Brain microvascular endothelial cell (primary cell): ENCODE measurements around the gene KRT77.

Experiments used
- DNase-seq: peaks from one replicate; pipeline ENCODE4 v3.0.0-alpha.2; 2020
- H3K27ac ChIP-seq: fragments of 250-450 bp; sonication (Bioruptor Pico); 2 replicates; pipeline ENCODE4 v1.5.1; 2020; ENCODE audit warnings: mild to moderate bottlenecking, moderate library complexity
- H3K27me3 ChIP-seq: fragments of 250-450 bp; sonication (Bioruptor Pico); replicated peaks from 2 replicates; pipeline ENCODE4 v1.5.1; 2020; ENCODE audit warnings: mild to moderate bottlenecking
- H3K36me3 ChIP-seq: fragments of 250-450 bp; sonication (Bioruptor Pico); replicated peaks from 2 replicates; pipeline ENCODE4 v1.5.1; 2020; ENCODE audit warnings: mild to moderate bottlenecking
- H3K4me3 ChIP-seq: 2 replicates; pipeline ENCODE4 v1.5.1; 2011; ENCODE audit warnings: low read depth, mild to moderate bottlenecking, control low read depth, low read length, moderate library complexity
- CTCF ChIP-seq: IDR thresholded peaks from 2 replicates; pipeline ENCODE4 v1.5.1; 2011; ENCODE audit warnings: low read depth, mild to moderate bottlenecking, moderate library complexity, low read length, control low read depth, inconsistent platforms; ENCODE audit errors: missing control alignments
- in situ Hi-C: cut with HindIII; loops from 2 replicates; pipeline ENCODE4 v1.10.0; 2017; ENCODE audit warnings: low sequenced_read_pairs, low pct_ligation_motif_present

Gene KRT77

GRCh38 chr12:52691076-52691840 is 12.1 kb downstream of the KRT77 start:
- no peak for TF ChIP-seq CTCF
- in situ Hi-C loops, result no loop called here
- Histone ChIP-seq H3K27ac (no peak overlapping the region), H3K27me3 (peaks cover 28% of the 10 kb centered on the region), H3K4me3 (no peak overlapping the region), H3K36me3 (no peaks in the 10 kb centered on the region)
- DNase-seq, result no peak

GRCh38 chr12:52690351-52691075 is 12.8 kb downstream of the KRT77 start:
- in situ Hi-C loops, result no loop called here
- TF ChIP-seq CTCF, result no peak
- Histone ChIP-seq H3K4me3 (no peak overlapping the region), H3K27me3 (peaks cover 28% of the 10 kb centered on the region), H3K36me3 (no peaks in the 10 kb centered on the region), H3K27ac (no peak overlapping the region)
- no peak for DNase-seq

GRCh38 chr12:52689936-52690335 is 13.4 kb downstream of the KRT77 start:
- Histone ChIP-seq H3K27ac (no peak overlapping the region), H3K36me3 (no peaks in the 10 kb centered on the region), H3K27me3 (peaks cover 28% of the 10 kb centered on the region), H3K4me3 (no peak overlapping the region)
- no peak for TF ChIP-seq CTCF
- in situ Hi-C loops, result no loop called here
- no peak for DNase-seq

- no peak for TF ChIP-seq CTCF
- no peak for DNase-seq
- H3K27ac ChIP-seq, result no peak overlapping the region
- no peaks in the 10 kb centered on the region for H3K36me3 ChIP-seq
- peaks cover 28% of the 10 kb centered on the region for H3K27me3 ChIP-seq
- in situ Hi-C loops, result no loop called here
- no peak overlapping the region for H3K4me3 ChIP-seq
Measured at GRCh38 chr12:52689239-52689638, 14.1 kb downstream of the KRT77 start.

- TF ChIP-seq CTCF, result no peak
- DNase-seq, result no peak
- no peak overlapping the region for H3K4me3 ChIP-seq
Measured at GRCh38 chr12:52688481-52688880, 14.8 kb downstream of the KRT77 start.

More at GRCh38 chr12:52688481-52688880, 14.8 kb downstream of the KRT77 start:
- H3K27ac ChIP-seq, result no peak overlapping the region
- in situ Hi-C loops, result no loop called here
- peaks cover 28% of the 10 kb centered on the region for H3K27me3 ChIP-seq
- no peaks in the 10 kb centered on the region for H3K36me3 ChIP-seq
